OCI-M2 (cell line): ENCODE measurements around the gene FHIT.

Source experiments
- DNase-seq: peaks from one replicate; lab custom pipeline; 2025; ENCODE audit not compliant: unreplicated experiment; lab: John Stamatoyannopoulos, UW

Gene FHIT

DNA sequence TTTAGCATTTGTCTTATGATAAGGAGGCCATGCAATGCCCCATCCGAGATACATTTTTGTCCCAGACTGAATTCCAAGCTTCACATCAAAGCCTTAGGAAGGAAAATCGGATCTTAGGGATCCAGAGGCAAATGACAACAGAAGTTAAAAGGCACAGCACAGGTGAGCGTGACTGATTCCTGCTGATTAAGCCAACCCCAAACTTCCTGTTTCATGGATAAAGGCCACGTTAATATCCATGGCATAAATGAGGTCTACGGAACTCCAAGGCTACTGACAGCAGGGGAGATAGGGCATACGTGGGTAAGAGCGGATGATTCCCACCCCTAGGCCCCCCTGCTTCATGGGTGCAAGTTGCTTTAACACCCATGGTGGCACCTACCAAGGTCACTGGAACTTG lies 471.6 kb downstream of the FHIT start:
- no peak for DNase-seq

DNA sequence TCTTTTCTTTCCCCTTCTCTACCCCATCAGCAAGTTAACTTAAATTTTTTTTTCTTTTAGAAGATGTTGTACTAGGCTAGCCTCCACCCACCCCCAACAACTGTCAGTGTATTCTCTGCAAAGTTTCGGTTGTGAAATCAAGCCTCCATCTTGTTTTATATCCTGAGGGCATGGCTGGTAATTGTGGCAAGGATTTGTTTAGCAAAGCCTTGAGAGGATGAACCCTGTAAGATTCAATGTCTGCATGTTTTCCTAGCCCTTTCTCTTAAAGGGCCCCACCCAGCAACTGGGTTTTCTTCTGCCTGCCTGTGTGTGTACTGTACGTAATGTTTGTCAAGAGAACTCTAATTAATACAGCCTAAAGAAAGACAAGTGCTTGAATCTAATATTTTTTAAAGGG lies 475.3 kb downstream of the FHIT start:
- DNase-seq, result no peak

DNA sequence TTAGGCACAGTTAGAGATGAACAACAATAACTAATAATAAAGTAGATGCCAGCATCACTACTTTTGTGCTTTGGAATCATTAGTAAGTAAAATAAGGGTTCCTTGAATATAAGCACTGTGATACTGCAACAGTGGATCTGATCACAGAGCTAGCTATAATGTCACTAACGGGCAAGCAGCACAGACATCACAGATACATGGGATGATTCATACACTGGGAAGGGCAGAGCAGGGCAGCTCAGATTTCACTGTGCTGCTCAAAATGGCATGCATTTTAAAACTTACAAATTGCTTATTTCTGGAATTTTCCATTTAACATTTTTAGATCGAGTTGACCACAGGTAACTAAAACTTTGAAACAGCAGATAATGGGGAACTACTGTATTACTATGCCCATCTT lies 476.6 kb downstream of the FHIT start:
- DNase-seq, result no peak

DNA sequence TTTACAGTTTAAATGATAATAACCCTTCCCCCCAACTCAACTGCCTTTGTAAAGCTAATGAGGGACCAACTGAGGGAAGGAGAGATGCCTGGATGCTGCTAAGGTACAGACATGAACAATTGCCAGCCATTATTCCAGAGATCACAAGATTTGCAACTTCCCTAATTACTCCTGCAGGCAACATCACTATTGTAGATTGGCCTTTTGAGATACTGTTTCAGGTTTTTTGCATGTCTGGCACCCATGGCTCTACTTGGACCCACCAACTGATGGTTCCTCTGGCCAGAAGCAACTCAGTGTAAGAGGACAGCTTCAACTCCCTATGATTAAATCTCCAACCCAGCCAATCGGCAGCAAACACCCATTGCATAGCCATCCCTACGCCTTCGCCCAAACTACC lies 478.7 kb downstream of the FHIT start:
- no peak for DNase-seq

DNA sequence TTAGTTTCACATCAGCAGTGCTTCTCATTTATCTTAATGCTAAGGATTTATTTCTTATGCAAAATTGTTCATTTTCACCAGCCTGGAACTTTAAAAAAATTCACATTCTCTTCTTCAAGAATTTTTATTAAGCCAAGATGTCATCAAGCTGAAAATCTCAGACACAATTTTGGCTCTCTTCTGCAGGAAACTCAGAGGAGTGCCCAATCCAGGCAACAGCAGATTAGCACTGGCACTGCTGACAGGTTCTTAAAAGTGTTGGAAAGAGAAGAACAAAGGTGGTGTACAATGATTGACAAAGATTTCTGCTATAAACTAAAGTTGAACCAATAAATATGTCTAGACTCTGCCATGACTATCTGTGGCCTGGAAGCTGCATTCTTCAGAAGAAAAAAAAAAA lies 479.5 kb downstream of the FHIT start:
- DNase-seq, result no peak

DNA sequence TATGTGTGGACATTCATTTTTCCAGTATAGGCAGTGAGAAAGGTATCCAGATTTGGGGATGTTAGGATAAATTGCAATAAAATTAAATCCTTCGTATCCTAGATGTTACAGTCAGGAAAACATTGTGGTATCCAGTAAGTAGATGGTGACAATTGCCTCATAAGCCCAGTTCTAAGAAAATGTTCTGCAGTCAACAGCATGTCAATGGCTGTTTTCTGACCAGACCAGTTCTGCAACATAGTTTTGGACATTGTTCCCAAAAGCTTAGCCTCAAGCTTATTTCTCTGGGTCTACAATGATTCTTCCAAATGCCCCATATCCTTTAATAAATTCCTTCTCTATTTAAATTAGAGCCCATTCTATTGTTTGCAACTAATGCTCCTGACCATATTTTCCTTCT lies 480.7 kb downstream of the FHIT start:
- DNase-seq, result no peak

DNA sequence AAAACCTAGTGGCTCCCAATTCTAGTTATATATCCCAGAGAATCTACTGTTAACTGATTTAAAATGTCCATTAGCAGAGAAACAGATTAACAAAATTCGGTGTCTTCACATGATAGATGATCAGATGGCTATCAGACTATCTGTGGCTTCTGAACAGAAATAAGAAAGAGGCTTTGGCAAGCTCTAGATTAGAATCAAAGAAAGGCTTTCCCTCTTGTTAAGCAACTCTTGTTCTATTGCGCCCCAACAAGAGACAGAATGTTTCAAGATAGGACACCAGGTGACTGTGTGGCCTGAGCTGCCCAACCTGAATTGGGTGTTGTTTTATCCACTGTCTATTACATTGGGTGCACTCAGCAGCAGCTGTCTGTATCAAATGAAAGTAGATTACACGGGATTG lies 483.7 kb downstream of the FHIT start:
- DNase-seq, result no peak

DNA sequence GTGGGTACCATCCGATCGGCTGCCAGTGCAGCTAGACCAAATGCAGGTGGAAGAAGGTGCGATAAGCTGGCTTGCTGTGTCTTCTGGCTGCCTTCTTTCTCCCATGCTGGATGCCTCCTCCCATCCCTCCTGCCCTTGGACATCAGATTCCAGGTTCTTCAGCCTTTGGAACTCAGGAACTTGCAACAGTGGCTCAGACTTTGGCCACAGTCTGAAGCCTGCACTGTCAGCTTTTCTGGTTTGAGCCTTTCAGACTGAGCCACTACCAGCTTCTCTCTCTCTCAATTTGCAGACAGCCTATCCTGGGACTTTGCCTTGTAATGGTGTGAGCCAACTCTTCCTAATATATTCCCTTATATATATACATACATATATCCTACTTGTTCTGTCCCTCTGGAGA lies 485.5 kb downstream of the FHIT start:
- DNase-seq, result no peak

DNA sequence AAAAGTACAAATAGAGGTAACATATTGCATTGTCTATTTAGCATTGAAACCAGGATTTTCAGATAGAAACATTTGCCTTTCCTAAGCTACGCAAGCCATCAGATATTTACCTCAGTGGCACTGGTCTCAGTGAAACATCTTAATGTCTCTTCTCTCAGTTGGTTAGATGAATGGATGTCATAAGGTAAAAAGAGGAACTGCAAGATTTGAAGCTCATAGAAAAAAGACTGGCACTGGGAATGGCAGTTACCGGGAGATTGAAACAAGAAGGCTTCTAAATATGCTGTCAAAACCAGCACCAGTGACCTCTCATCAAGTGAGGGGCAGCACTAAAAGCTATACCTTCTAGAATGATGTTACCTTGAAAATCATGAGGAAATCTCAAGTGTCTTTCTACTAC lies 486.4 kb downstream of the FHIT start:
- DNase-seq, result no peak

DNA sequence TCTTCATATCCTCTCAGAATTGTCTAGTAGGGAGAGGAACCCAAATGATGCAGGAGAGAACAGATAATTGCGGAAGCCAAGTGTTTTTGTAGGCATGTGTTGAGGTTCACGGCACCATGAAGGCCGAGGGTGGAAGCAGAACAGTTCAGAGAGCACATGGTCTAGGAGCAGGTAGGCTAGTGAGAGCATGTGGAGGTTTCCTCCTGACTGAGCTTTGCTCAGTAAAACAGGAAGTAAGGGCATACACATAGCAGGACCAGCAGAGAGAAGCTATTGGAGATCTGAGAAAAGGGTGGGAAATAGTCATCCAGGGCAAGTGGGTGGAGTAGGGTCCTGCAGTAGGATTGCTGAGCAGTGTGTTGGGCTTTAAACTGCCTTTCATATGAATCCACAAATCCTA lies 491.1 kb downstream of the FHIT start:
- no peak for DNase-seq

DNA sequence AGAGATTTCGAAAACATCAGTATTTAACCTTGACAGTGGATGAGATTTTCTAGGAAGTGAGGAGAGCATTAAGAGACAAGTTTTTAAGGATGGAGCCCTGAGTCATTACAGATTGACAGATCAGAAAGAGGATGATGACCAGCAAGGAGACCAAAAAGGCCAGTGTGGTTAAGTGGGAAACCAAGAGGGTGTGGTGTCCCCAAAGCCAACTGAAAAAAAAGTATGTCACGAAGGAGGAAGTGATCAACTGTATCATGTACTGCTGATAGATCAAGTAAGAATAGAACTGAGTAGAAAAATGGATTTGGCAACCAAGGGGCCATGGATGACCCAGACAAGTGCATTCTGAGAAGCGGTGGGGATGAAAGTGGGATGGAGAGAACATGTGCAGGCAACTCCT lies 491.8 kb downstream of the FHIT start:
- no peak for DNase-seq

DNA sequence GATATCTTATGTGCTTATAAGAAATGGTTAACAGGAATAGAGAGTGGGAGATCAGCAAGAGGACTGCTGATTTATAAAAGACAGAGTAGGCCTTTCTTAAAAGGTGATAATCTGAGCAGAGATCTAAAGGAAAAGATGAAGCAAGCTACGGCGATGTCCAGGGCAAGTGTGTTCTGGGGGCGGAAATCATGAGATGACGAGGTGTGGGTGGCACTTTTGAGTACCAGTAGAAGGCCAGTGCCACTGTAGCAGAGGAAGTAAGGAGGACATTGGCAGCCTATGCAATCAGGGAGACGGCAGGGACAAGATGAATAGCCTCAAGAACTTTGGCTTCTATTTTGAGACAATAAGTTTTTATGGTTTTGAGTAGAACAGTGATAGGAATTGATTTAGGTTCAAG lies 492.4 kb downstream of the FHIT start:
- DNase-seq, result no peak

DNA sequence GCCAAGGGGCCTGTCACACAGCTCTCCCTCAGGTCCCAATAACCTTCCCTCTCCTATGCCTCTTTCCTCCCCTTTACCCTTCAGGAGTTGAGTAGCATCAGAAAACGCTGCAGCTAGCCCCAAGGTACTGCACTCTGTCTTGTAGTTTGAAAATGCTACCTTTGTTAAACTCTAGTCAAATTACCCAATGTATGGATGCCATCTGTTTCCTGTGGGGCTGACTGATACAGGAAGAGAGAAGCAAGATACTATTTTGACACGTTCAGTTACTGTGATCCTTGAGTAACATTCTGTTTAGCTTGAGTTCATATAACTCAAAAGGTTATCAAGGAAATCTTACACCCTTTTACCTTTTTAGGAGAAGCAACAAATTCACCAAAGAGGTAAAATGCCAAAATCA lies 493.1 kb downstream of the FHIT start:
- DNase-seq, result no peak

DNA sequence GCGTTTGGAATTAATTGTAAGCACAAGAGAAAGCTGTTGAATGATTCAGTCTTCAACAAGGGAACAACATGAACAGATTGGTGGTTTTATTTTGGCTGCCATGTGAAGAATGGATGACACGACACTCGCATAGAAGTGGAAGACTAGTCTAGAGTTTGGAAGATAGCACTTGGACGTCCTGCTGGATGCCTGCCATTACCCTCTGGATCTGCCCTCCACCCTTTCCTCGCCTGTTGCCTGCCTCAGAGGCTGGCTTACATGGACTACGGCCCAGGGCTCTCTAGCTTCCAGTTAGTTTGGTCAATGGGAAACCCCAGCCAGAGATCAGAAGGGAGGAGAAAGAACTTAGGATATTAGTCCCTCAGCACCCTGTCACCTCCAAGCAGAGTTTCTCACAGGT lies 493.5 kb downstream of the FHIT start:
- DNase-seq, result no peak

DNA sequence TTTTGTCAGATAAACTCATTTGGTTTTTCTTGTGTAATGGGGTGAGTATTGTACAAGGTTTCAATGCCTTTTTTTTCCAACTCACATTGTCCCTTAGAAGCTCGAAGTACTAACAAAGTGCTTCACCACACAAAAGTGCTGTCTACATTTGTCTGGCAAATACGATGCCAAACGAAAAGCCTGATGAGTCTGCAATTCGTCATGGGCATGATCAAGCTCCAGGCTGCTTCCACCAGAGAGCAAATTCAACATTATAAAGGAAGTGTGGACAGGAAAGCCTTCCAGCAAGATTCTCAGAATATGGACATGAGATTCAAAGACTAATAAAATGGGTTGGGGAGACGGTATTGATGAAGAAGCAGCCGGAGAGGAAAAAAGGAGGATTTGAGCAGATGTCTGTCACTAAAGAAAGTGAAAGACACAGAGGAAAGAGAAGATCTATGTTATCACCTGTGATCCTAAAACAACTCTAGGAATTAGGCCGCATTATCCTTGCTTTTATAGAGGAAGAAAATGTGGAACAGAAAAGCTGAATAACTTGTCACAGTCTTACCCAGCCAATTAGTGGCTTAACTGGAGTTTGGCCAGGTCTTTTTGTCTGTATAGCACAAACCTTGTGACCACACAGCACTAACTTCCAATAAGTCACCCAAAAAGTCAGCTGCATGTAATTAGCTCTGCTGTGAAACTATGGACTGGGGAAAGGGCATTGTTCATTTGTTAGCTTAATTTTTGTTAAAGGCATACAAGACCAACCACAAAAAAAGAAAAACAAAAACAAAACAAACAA lies 494.8 kb downstream of the FHIT start:
- no peak for DNase-seq

DNA sequence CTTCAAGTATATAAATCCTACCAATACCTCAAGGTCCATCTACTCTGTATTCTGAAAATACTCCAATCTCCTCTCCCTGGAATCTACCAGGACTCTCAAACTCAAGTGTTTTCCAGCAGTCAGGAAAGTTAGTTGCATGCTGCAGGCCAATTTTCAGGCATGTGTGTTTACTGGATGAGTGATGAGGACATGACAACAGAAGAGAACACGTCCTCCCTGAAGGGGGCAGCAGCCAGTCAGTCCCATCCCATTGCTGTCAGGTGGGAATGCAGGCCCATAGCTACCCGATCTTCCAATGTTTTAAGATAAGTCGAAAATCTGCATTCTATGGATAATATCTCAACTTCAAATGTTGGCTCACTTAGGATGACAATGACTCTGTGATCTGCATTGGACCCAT lies 496.2 kb downstream of the FHIT start:
- DNase-seq, result no peak

DNA sequence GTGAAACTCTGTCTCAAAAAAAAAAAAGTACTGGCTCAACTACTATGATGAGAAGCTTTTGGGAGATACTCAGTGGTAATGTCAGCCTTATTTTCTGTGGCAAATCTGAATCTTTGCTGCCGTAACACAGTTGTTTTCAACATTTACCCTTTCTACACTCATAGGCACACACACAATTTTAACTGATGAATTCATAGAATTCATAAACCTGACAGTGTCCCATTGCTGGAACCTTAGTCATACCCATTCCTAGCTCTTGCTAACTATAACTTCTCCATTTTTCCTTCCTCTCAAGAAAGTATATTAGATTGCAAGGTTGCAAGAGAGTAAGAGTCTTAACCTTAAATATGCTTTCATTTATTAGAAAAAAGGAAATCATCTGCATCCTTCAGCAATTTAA lies 496.6 kb downstream of the FHIT start:
- no peak for DNase-seq

DNA sequence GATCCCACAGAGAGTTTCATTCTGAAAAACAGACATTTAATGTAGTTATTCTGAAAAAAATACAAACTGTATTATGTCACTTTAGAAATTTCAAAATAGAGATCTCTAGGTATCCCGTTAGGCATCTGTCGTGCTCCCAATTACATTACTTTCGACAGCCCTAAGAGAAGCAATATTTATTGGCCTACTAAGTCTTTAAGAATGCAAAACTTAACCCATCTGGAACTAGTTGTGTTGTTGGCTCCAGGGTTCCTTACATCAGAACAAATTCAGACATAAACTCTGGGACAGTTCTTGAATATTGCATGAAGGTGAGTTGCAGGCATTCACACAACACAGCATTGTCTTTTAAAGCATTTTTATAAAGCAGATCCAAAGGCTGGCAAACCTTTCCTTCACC lies 498.4 kb downstream of the FHIT start:
- DNase-seq, result no peak

DNA sequence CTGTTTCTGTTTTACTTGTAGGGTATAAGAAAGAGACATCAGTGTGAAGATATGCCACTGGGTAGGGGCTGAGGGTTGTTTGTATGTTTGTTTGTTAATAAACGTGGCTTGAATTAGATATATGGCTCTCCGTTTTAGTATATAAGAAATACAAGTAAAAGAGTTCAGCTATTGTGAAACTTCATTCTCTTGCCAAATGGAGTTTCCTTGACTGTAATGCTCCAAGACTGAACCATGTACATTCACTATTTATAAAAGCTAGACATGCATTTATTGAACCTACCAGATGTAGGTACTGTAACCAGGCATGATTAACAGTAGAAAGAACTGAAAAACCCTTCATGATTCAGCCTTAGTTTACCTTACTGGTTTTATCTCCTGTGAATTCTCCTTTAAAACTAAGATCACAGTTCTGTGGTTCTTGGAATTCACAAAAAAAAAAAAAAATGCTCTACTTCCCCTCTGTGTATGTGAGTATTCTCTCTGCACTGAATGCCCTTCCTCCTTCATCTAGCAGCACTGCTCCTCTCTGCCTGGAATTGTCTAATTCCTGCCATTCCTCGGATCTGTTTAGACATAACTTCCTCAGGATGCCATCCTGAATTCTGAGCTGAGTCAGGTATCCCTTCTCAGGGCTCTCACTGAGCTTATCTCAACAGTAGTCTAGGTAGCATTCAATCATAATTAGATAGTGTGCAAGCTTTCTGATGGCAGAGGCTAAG lies 504.4 kb downstream of the FHIT start:
- no peak for DNase-seq

DNA sequence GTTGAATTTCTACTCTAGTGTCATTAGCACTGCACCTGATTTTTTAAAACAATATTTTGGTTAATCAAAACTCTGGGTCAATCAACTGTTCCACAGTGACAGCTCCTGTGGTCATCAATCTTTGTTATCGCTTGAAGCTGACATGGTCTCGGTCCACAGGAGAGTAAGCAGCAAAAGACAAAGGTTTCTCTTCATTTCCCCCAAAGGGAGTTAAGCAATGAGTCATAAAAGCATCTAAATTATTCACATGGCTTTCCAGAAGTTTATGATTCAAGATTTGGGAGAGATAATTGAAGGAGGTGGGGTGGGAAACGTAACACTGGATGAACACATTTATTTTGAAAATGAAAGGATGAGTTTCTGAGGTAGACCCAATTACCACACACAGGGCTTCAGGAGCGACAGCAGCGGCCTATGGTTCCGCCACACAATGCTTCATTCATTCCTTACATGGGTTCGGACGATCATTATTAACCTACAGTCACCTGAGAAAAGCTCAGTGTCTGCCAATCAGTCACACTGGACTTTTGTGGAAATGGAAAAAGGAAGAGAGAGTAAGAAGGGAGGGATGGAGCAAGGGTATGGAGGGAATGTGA lies 505.1 kb downstream of the FHIT start:
- no peak for DNase-seq

DNA sequence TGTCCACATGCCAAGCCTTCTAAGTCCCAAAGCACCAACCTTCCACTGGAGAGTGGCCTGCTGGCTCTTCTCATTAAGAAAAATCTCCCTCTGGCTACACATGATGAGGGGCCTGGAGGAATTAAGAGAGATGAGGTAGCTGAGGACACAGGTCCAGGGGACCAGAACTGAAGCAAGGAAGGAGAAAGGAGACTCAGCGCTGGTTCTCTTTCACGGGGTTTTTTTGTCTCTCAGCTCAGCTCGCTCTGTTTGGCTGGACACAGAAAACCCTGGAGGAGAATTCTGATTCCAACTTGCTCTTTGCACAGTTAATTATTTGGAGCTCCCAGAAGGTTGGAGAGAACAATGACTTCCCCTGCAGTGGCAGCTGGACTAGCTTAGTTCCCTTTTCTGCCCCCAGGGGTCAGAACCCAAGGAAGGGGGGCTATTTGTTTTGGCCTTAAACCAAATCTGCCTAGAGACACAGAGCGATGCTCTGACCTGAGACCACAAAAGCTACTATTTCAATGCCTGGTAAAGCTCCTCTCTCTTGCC lies 507.6 kb downstream of the FHIT start:
- no peak for DNase-seq

DNA sequence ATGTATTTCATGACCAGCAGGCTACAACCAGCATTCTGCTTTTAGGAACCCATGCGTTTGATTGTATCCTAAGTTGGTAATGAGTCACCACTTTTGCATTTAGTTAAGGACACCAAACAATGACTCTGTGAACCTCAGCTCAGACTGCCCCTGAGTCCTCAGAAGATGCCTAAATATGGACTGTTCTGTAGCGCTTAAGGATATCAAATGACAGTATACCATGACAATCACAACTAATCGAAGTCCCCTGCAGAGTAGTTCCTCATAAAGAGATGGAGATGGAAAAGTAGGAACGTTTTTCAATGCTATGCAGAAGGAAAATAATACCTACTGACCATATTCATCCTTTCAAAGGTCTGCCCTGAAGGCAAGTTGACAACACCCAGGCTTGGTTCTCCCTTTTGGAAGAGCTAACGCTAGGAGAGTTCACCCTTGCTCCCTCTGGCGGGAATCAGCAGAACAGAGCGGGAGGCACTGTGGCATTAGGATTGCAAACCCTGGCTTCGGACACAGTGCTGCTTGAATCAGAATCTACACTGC lies 508.6 kb downstream of the FHIT start:
- no peak for DNase-seq
